Ovary (tissue), 9 donors: ENCODE data around the gene ST6GALNAC6. TPM values are rescaled to one million over a fixed set of nuclear protein-coding genes. Genes with fewer than 3 reads are reported as not detected.
"Not testable (repeated sequence)": the region's sequence is repeated elsewhere in the genome, so short reads cannot be mapped to it uniquely, and the experiment has no call there.

Experiments
- DNase-seq, 5 donors: peaks; one replicate each; pipeline ENCODE4 v3.0.0-alpha.2; 2019 to 2020
- H3K27ac ChIP-seq, 2 donors: fragments of 200-600 bp; one replicate each; pipeline versions ENCODE4 v1.5.1 to v1.8.0; 2019 to 2022
- H3K27me3 ChIP-seq: fragments of 200-600 bp; one replicate; pipeline ENCODE4 v1.8.0; 2022
- H3K36me3 ChIP-seq: fragments of 200-600 bp; sonication (generic); one replicate; pipeline ENCODE4 v1.5.1; 2019
- H3K4me1 ChIP-seq: one replicate; pipeline ENCODE4 v1.8.1; 2013; ENCODE audit warnings: mild to moderate bottlenecking, moderate library complexity; ENCODE audit not compliant: insufficient read depth
- H3K4me3 ChIP-seq: fragments of 200-600 bp; sonication (generic); one replicate; pipeline ENCODE4 v1.5.1; 2017
- H3K9me3 ChIP-seq, 2 donors: fragments of 200-600 bp in 1 of 2; sonication (generic) in 1 of 2; one replicate each; pipeline versions ENCODE4 v1.5.1 to v1.8.1; 2013 to 2019; ENCODE audit warnings: mild to moderate bottlenecking in 1 of 2, moderate library complexity in 1 of 2
- EP300 ChIP-seq: sonication (generic); formaldehyde crosslinking; IDR thresholded peaks from one replicate; pipeline ENCODE4 v1.6.1; 2017; ENCODE audit warnings: antibody characterized with exemption
- POLR2A ChIP-seq: fragments of 450-650 bp; IDR thresholded peaks from one replicate; pipeline ENCODE4 v1.6.1; 2017; ENCODE audit warnings: antibody characterized with exemption, mild to moderate bottlenecking, moderate library complexity
- WGBS, 3 donors: extraction: QIAGEN DNeasy Blood & Tissue Kit in 1 of 3; methylation state at CpG; one replicate each; pipeline versions ENCODE4 v1.1.5 to v1.1.7; 2013 to 2017; 5-methylcytosine and 5-hydroxymethylcytosine counted together
- intact Hi-C, 4 donors: fragments of 100-400 bp; cut with DNase I; formaldehyde crosslinking; loops; one replicate each; pipeline versions ENCODE4 v1.11.0 to v1.15.1; 2022 to 2023
- polyA plus RNA-seq, 2 donors: library from polyadenylated mRNA; stranded (reverse); fragments of 200-250 nt in 1 of 2; fragments of 350-450 nt in 1 of 2; fragmentation: Illumina TruSeq in 1 of 2; extraction: RNeasy Lipid Tissue Mini Kit (QIAGEN cat#74804) in 1 of 2; gene quantifications; one replicate each; pipeline ENCODE4 v1.2.3, GENCODE V29; 2013 to 2014
- total RNA-seq, 7 donors: library from RNA; depleted of rRNA in 2 of 7; stranded (reverse); fragments of >200 nt in 2 of 7; fragmentation: NEBNext Ultra II Directional in 3 of 7; extraction: Animal tissue kit (Norgen Biotek cat#: 25700) in 3 of 7; gene quantifications; one replicate each; pipeline versions ENCODE4 v1.1.0 to v1.2.4, GENCODE V29; 2016 to 2023
- TF ChIP-seq, protein P1 (sequence below), 3 donors: fragments of 450-650 bp in 2 of 3; fragments of 200-600 bp in 1 of 3; IDR thresholded peaks; one replicate each; pipeline versions ENCODE4 v1.5.1 to v1.8.0; 2016 to 2022; ENCODE audit warnings: antibody characterized with exemption in 3 of 3, mild to moderate bottlenecking in 1 of 3
- donor health status: DM: no; HTN: no; CAD: no; lungs with moderate emphysema.
- donor health status: DM: no; HTN: no; CAD: no.
- donor health status: Bipolar disorder and iron deficiency.
- donor health status: DM: yes; HTN: yes; CAD: no.
- donor health status: DM: no; HTN: no; CAD: no.
- donor health status: DM: yes; HTN: yes; CAD: no.

The ST6GALNAC6 gene
- total and polyA plus RNA-seq, 9 donors, result 52.5 to 145 (median 111) TPM

DNA sequence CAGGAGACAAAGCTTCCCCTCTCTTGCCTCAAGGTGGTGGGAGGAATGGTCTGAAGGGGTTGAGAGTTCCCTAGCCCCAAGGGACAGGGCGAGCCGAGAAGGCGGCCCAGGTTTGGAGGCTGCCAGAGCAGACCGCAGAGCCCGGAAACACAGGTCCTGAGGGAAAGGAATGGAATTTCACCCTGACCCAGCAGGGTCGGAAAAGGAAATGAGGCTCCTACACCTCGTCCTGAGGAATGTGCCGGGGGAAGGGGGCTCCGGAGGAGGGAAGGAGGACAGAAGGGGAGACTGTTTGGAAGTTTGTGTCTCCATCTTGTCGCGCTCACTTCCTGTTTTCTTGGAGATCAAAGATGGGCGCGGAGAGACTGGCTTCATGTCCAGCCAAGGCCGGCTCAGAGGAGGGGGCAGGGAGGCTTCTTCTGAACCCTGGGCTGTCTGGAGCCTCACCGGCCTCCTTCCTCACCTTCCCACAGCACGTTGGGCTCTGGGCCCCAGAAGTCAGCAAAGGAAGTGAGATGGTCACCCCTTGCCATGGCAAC, 54.5 kb downstream of the ST6GALNAC6 start:
- no peak overlapping the region for H3K4me3 ChIP-seq
- 12 to 38% (median 14%) methylated on average over 16 of the region's 16 CpGs for WGBS, 3 donors
- H3K36me3 ChIP-seq, result no peaks in the 10 kb centered on the region
- no peaks in the 10 kb centered on the region for H3K27me3 ChIP-seq
- DNase-seq, result peak in 4 of 5 donors; percentile 51 to 69 (median 62)
- TF ChIP-seq POLR2A (no peak), EP300 (no peak)
- TF ChIP-seq, protein P1, sequence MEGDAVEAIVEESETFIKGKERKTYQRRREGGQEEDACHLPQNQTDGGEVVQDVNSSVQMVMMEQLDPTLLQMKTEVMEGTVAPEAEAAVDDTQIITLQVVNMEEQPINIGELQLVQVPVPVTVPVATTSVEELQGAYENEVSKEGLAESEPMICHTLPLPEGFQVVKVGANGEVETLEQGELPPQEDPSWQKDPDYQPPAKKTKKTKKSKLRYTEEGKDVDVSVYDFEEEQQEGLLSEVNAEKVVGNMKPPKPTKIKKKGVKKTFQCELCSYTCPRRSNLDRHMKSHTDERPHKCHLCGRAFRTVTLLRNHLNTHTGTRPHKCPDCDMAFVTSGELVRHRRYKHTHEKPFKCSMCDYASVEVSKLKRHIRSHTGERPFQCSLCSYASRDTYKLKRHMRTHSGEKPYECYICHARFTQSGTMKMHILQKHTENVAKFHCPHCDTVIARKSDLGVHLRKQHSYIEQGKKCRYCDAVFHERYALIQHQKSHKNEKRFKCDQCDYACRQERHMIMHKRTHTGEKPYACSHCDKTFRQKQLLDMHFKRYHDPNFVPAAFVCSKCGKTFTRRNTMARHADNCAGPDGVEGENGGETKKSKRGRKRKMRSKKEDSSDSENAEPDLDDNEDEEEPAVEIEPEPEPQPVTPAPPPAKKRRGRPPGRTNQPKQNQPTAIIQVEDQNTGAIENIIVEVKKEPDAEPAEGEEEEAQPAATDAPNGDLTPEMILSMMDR (IDR thresholded peaks at IDR 0.05), result no peak
- H3K9me3 ChIP-seq, result no peaks in the 10 kb centered on the region
- peaks cover 42% of the 10 kb centered on the region for H3K4me1 ChIP-seq
- intact Hi-C loops, result no loop called here
- peak overlapping the region; percentile 87 for H3K27ac ChIP-seq

DNA sequence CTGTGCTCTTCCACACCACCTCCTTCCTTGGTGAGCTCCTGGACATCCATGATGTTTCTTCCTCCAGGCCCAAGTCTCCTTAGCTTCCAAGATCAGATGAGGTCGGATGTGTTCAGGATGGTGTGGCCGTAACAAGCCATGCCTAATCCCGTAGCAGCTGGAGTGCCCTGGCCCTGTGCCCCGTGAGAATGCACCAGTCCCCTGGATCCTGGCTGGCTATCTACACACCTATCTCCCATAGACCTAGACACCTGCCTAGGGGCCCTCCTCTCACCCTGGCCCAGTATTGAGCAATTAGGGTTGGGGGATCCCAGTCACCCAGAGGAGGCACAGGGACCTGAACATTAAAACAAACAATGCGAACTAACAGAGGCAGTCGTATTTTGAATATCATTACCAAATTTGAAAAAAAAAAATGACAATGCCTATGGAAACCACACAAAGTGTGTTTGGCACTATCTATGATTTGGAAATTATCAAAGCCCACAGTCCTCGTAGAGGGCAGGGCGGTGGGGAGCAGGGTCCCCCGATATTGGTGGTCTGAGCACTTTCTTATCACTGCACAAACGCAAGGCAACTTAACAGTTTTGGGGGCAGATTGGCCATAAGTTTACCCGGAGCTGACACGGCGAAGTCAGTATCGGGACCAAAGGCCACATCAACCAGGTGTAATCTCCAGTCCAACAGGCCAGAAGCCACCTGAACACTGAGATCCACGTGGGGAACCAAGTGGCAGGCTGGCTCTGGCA, 58.1 kb downstream of the ST6GALNAC6 start:
- no peak for TF ChIP-seq POLR2A
- no peak for TF ChIP-seq EP300
- TF ChIP-seq, protein P1 (IDR thresholded peaks at IDR 0.05), result no peak
- no peaks in the 10 kb centered on the region for H3K9me3 ChIP-seq
- 73 to 80% (median 78%) methylated on average over 15 of the region's 15 CpGs for WGBS, 3 donors

DNA sequence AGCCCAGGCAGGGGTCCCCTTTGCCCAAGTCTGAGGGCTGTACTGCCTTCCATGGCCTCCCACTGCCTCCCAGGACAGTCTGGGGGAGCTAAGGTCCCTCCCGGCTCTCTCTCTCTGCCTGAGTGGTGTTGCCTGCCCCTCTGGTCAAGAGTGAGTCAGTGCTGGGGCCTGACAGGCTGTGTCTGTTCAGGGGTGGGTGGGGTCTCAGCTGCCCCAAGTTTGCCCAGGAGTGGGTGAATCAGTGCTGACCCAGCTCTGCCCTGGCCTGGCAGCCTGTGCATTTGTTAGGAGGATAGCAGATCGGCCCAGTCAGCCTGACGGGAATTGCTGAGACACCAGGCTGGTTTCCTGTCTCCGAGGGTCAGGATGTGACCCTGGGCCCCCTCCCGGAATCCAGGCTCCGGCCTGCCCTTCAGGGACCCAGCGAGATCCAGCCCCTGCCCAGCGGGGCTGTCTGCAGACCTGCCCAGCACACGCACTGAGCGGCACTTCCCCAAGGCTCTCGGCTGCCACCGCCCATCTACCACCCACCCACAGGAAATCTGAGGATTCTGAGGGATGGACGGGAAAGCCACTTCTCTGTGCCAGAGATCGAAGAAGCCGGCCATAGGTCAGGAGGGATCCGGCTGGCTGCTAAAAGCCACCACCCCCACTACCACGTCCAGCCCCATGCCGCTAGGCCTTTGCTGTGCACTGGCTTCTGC, 60.9 kb downstream of the ST6GALNAC6 start:
- Histone ChIP-seq H3K4me1 (peaks cover 64% of the 10 kb centered on the region), H3K27me3 (no peaks in the 10 kb centered on the region), H3K9me3 (no peaks in the 10 kb centered on the region), H3K4me3 (no peak overlapping the region), H3K27ac (peak overlapping the region; percentile 92 to 96), H3K36me3 (no peaks in the 10 kb centered on the region)
- peak; percentile 75 for TF ChIP-seq EP300
- TF ChIP-seq POLR2A, result peak; percentile 5
- TF ChIP-seq, protein P1 (IDR thresholded peaks at IDR 0.05), result peak in 1 of 3 donors; percentile 15
- 3 to 14% (median 7%) methylated on average over 17 to 18 of the region's 18 CpGs for WGBS, 3 donors
- peak; percentile 75 to 85 (median 82) for DNase-seq
- intact Hi-C loops, result no loop called here

More for the DNA sequence above, 58.1 kb downstream of the ST6GALNAC6 start:
- H3K27ac ChIP-seq, result peak overlapping the region; percentile 92 to 96
- peaks cover 59% of the 10 kb centered on the region for H3K4me1 ChIP-seq
- no peaks in the 10 kb centered on the region for H3K36me3 ChIP-seq
- peak in 1 of 5 donors; percentile 39 for DNase-seq
- H3K4me3 ChIP-seq, result no peak overlapping the region
- intact Hi-C loops, result no loop called here
- no peaks in the 10 kb centered on the region for H3K27me3 ChIP-seq

DNA sequence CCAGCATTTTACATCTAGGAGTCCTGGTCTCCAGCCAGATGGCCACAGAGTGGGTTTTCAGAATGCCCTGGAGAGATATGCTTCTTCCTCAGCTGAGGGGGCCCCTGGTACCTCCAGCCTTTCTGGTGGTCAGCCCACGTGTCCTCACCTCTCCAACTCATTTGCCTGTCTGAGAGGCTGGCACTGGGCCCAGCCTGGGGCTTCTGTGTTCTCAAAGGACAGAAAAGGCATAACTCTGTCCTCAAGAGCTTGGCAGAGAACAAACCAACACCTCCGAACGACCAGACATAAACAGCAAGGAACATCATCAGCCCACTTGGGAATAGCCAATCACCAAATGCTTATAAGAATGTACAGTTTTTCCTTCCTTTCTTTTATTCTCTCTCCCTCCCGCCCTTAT, 62.1 kb downstream of the ST6GALNAC6 start:
- H3K27me3 ChIP-seq, result no peaks in the 10 kb centered on the region
- no peak for TF ChIP-seq POLR2A
- TF ChIP-seq EP300, result no peak
- TF ChIP-seq, protein P1 (IDR thresholded peaks at IDR 0.05), result no peak
- H3K36me3 ChIP-seq, result no peaks in the 10 kb centered on the region
- peak in 1 of 5 donors; percentile 59 for DNase-seq
- peak overlapping the region; percentile 92 to 96 for H3K27ac ChIP-seq
- peaks cover 64% of the 10 kb centered on the region for H3K4me1 ChIP-seq
- H3K4me3 ChIP-seq, result no peak overlapping the region
- intact Hi-C loops, result no loop called here
- 54 to 65% (median 64%) methylated on average over 4 of the region's 4 CpGs for WGBS, 3 donors
- no peaks in the 10 kb centered on the region for H3K9me3 ChIP-seq

DNA sequence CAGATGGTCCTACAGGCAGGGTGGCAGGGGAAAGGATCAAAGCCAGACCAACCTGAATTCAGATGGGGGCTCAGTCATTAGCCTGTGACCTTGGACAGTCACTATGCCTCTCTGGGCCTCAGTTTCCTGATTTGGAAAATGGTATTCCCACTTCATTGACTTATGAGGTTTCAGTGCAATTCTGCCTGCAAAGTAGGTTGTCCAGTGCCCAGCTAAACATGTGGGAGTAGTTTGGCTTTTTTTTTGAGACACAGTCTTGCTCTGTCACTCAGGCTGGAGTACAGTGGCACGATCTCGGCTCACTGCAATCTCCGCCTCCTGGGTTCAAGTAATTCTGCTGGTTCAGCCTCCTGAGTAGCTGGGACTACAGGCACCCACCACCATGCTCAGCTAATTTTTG, 62.8 kb downstream of the ST6GALNAC6 start:
- Histone ChIP-seq H3K27ac (peak overlapping the region; percentile 88 to 96), H3K4me1 (peaks cover 69% of the 10 kb centered on the region)
- H3K4me3 ChIP-seq, DNase-seq, H3K36me3 ChIP-seq, H3K9me3 ChIP-seq, H3K27me3 ChIP-seq, intact Hi-C loops: not testable (repeated sequence)
- WGBS, 3 donors, result 68 to 76% (median 72%) methylated on average over 3 of the region's 3 CpGs
